Motor neuron (in vitro differentiated cells): ENCODE results near the gene TMEM8B. TPM values are rescaled to one million over a fixed set of nuclear protein-coding genes. Genes with fewer than 3 reads are reported as not detected.
"Not testable (repeated sequence)": the region's sequence is repeated elsewhere in the genome, so short reads cannot be mapped to it uniquely, and the experiment has no call there.

ENCODE experiments used
- ATAC-seq, 8 experiments: fragments of 200-7000 bp; cut with Tn5 transposase; replicated peaks in 6 of 8; 2 replicates each; pipeline ENCODE4 v1.8.0; 2021; ENCODE audit warnings: mild to moderate bottlenecking in 8 of 8, moderate library complexity in 8 of 8
- H3K27ac ChIP-seq, 2 donors: fragments of 250-450 bp; sonication (Bioruptor Pico); 2 replicates each; pipeline ENCODE4 v1.9.0; 2021; ENCODE audit warnings: antibody characterized with exemption in 2 of 2, mild to moderate bottlenecking in 2 of 2, moderate library complexity in 1 of 2
- H3K4me1 ChIP-seq, 2 donors: fragments of 250-450 bp; sonication (Bioruptor Pico); replicated peaks in 1 of 2; 2 replicates each; pipeline ENCODE4 v1.6.1; 2021; ENCODE audit warnings: antibody characterized with exemption in 2 of 2, mild to moderate bottlenecking in 2 of 2, moderate library complexity in 1 of 2
- H3K4me3 ChIP-seq, 5 donors: fragments of 250-450 bp; sonication (Bioruptor Pico); 2 replicates each; pipeline ENCODE4 v1.9.0; 2021; ENCODE audit warnings: antibody characterized with exemption in 5 of 5, mild to moderate bottlenecking in 5 of 5, moderate library complexity in 4 of 5
- WGBS, 10 experiments: fragments of 450-650 bp; shearing (Covaris generic); methylation state at CpG; one replicate each; pipeline ENCODE4 v1.0.0; 2022; 5-methylcytosine and 5-hydroxymethylcytosine counted together
- in situ Hi-C, 9 experiments: fragments of 400-800 bp; cut with MboI; loops; one replicate each; pipeline ENCODE4 v1.15.0; 2021; ENCODE audit warnings: low sequenced_read_pairs in 9 of 9, low pct_unique_long_range_greater_than_20kb in 2 of 9; ENCODE audit not compliant: unreplicated experiment in 9 of 9
- total RNA-seq, 8 experiments: library from RNA; unstranded; fragments of 300-600 nt; gene quantifications; 2 replicates each; pipeline versions ENCODE4 v1.2.3 to v1.2.4, GENCODE V29; 2022

The TMEM8B gene
- total RNA-seq, 8 experiments from 2014 or later, result 2.4 to 17.0 (median 13.2) TPM

DNA sequence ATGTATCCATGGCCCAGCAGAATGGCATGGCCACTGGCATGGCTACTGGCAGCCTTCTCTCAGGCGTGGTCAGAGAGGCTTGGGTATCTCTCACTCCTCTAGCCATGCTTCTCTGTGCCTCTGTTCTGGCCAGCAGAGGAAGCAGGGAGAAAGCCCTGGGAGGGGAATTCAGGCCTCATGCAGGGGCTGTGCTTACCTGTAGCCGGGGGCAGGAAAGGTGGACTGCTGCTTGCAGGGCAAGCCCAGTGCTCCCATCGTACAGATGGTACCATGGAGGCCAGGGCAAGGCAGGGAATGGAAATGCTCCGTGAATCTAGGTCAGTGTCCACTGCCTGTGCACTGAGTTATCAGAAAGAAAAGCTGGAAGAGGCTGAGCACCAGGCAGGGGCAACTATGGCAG is 38.5 kb downstream of the TMEM8B start:
- H3K4me1 ChIP-seq, result no peaks in the 10 kb centered on the region
- in situ Hi-C loops, result no loop called here
- no peak overlapping the region for H3K27ac ChIP-seq
- WGBS, 10 experiments, result 0 to 100% (median 82%) methylated on average over 1 to 3 of the region's 4 CpGs; no CpG with 5 or more reads in 4 of the 10 experiments
- no peak for ATAC-seq
- no peak overlapping the region for H3K4me3 ChIP-seq

DNA sequence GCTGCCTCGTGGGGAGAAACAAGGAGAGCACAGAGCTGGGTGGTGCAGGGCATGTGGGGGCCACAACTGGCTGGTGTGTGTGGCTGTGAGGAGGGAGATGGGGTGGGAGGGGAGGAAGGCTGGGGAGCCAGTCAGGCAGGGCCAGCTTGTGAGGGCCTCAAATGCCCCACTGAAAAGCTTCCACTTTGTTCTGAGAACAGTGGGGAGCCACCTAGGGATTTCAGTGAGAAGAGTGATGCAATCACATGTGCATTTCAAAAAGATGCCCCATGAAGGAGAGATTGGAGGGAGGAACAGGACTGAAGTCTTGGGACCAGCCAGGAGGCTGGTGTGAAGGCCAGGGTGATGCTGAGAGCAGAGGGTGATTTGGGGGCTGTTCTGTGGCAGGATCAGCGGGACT is 39.9 kb downstream of the TMEM8B start:
- no CpG with 5 or more reads among the region's 2 CpGs for WGBS, 10 experiments
- ATAC-seq, result no peak
- no peak overlapping the region for H3K27ac ChIP-seq
- in situ Hi-C loops, result no loop called here
- H3K4me3 ChIP-seq, result no peak overlapping the region
- no peaks in the 10 kb centered on the region for H3K4me1 ChIP-seq

DNA sequence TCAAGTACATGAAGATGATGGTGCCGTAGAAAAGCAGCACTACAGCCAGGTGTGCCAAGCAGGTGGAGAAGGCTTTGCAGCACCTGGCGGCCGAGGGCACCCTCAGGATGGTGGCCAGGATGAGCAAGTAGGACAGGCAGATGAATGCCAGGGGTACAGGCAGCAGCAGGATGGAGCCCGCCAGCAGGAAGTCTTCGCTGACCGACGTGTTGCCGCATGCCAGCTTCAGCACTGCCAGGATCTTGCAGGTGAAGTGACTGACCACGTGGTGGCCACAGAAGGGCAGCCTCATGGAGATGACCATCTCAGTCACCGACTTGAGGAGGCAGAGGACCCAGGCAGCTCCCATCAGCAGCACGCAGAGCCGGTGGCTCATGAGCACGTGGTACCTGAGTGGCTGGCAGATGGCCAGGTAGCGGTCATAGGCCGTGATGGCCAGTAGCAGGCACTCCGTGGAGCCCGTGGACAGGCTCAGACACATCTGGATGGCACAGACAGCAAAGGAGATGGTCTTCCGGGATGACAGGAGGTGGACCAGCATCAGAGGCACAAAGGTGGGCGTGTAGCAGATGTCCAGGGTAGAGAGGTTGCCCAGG is 40.7 kb downstream of the TMEM8B start:
- H3K27ac ChIP-seq, result no peak overlapping the region
- H3K4me3 ChIP-seq, result no peak overlapping the region
- in situ Hi-C loops, result no loop called here
- H3K4me1 ChIP-seq, result no peaks in the 10 kb centered on the region
- ATAC-seq, result no peak
- WGBS, 10 experiments, result 50 to 100% (median 87%) methylated on average over 1 to 16 of the region's 19 CpGs; no CpG with 5 or more reads in 5 of the 10 experiments

DNA sequence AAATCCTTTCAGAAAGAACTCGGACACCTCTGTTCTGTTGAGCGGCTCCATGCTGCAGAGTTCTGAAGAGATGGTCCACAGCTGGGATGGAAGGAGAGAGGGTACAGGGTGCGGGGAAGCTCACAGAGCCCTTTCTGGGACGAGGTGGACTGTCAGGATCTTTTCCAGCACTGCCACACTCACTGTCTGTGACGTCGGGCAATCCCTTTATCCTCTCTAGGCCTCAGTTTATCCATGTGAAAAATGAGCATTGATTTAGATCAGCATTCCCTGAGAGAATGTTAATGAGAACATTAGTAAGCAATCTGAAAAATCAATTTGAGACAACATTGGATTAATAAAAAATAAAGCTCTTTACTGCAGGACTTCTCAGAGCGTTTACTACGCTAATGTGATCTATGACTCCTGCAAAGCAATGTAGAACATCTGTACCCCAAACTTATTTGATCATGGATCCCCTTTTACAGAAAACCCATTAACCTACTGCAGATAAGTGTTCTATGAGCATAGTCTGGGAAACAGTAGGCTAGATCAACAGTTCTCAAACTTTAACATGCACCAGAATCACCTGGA is 41.4 kb downstream of the TMEM8B start, which contains the start of gene OR13J1:
Gene OR13J1, minus strand, starts transcription at position 51 of the 573 bp plus-strand sequence. Its CDS starts 0 bp downstream, at position 51.
- ATAC-seq, result no peak
- in situ Hi-C loops, result no loop called here
- Histone ChIP-seq H3K27ac (no peak within 1 kb of the TSS), H3K4me1 (no peaks in the 10 kb centered on the region), H3K4me3 (no peak within 1 kb of the TSS)
- WGBS, 10 experiments, result 43 to 100% (median 92%) methylated on average over 1 to 6 of the region's 8 CpGs; no CpG with 5 or more reads in 1 of the 10 experiments

DNA sequence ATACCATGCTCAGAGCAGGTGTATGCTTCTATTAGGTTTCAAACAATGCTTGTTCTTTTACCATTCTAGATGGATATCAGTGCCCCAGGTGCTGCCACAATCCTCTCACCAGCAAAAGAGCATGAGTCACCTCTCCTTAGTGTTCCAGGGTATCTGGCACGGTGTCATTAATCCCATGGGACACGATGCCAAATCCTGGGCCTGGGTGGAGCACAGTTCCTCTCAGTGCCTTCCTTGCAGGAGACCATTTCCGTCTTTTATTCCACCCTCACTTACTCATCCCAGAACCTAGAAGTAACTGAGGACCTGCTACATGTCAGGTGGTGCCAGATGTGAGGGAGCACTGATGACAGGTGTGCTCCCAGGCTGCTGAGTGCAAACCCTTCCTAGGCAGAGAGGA is 42.5 kb downstream of the TMEM8B start:
- peak in 3 of 8 experiments; percentile 58 to 76 (median 73) for ATAC-seq
- Histone ChIP-seq H3K4me3 (no peak overlapping the region), H3K27ac (no peak overlapping the region), H3K4me1 (no peaks in the 10 kb centered on the region)
- 52% methylated on average over 2 of the region's 3 CpGs; no CpG with 5 or more reads in 9 of the 10 experiments for WGBS, 10 experiments
- in situ Hi-C loops, result no loop called here

DNA sequence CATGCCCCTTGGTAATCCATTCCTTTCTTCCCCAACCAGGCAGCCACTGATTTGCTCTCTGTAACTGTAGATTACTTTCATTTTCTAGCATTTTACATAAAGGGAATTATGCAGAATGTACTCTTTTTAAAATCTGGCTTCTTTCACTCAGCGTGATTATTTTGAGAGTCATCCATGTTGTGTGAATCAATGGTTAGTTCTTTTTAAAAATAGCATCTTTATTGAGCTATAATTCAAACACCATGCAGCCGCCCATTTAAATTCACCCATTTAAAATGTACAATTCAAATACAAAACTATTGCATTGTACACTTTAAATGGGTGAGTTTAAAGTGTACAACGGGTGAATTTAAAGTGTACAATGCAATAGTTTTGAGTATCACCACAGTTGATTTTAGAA is 43.5 kb downstream of the TMEM8B start:
- H3K4me3 ChIP-seq, result no peak overlapping the region
- no peaks in the 10 kb centered on the region for H3K4me1 ChIP-seq
- peak in 4 of 8 experiments; percentile 14 to 78 (median 72) for ATAC-seq
- in situ Hi-C loops, result no loop called here
- 0 to 91% (median 68%) methylated on average over 2 to 3 of the region's 3 CpGs; no CpG with 5 or more reads in 1 of the 10 experiments for WGBS, 10 experiments
- no peak overlapping the region for H3K27ac ChIP-seq

DNA sequence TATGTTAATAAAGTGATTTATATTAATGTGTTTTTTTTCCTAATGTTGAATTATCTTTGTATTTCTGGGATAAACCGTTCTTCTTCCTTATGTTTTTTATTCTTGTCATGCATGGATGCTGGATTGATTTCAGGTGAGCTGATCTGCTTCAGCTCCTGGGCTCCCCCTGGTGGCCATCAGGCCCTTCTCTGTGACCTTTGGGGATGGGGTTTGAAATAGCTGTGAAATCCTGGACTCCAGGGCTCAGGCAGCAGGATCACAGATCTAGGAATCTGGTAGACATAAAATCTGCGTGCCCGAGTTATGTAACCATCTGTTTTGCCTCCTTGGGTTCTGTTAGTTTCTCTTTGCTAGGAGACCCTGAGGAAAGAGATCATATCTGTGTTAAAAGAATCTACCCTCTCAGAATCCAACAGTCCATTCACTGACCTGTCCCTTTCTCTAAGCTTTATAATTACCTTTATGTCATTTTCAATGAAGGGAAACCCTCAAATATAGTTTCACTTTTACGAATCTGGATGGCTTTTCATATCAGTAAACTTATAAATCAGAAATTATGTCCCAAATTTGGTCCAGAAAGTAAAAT is 53.3 kb downstream of the TMEM8B start:
- WGBS, 10 experiments, result 0 to 10% (median 2%) methylated on average over 1 to 4 of the region's 4 CpGs
- Histone ChIP-seq H3K4me1 (peaks cover 2% of the 10 kb centered on the region in 2 donors), H3K27ac (no peak overlapping the region), H3K4me3 (no peak overlapping the region)
- in situ Hi-C loops, result loop anchor here in 5 of 9 experiments (10.0 to 25.0 kb wide), 2 partner anchors 95 to 98 kb away; partner anchors contain the start of gene NPR2 (in 4 of the 5)
- ATAC-seq, result peak; percentile 77 to 91 (median 86)

DNA sequence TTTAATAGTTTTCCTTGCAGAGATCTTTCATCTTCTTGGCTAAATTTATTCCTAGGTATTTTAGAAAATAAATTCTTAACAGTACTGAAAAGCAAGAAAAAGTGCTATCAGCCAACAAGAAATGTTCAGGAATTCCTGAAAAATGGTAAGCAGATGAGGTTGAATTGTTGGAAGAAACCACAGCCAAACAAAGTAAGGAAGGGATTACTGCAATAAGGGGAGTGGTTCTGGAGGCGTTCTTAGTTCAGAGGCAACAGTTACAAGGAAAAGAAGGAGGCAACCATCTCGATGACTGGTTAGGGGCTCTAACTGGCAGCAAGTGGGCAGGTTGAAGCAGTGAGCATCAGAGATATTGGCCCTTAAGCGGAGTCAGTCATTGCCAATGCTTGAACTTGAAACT is 54.0 kb downstream of the TMEM8B start:
- peaks cover 2% of the 10 kb centered on the region in 2 donors for H3K4me1 ChIP-seq
- 0 to 80% (median 55%) methylated on average over 1 to 3 of the region's 3 CpGs for WGBS, 10 experiments
- ATAC-seq, result peak in 1 of 8 experiments; percentile 34
- no peak overlapping the region for H3K27ac ChIP-seq
- in situ Hi-C loops, result loop anchor here in 5 of 9 experiments (10.0 to 25.0 kb wide), 2 partner anchors 96 to 98 kb away; partner anchors contain the start of gene NPR2 (in 4 of the 5)
- H3K4me3 ChIP-seq, result no peak overlapping the region

DNA sequence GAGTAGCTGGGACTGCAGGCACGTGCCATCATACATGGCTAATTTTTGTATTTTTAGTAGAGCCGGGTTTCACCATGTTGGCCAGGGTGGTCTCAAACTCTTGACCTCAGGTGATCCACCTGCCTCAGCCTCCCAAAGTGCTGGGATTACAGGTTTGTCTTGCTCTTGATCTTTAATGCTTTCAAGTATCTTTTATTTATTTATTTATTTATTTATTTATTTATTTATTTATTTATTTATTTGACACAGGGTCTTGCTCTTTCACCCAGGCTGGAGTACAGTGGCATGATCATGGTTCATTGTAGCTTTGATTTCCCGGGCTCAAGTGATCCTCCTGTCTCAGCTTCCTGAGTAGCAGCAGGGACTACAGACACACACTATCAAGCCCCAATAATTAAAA is 55.9 kb downstream of the TMEM8B start:
- H3K4me3 ChIP-seq, ATAC-seq, H3K27ac ChIP-seq, H3K4me1 ChIP-seq: not testable (repeated sequence)
- in situ Hi-C loops, result loop anchor here in 5 of 9 experiments (10.0 to 25.0 kb wide), 2 partner anchors 98 to 100 kb away; partner anchors contain the start of gene NPR2 (in 4 of the 5)
- WGBS, 10 experiments, result 67 to 100% (median 99%) methylated on average over 1 to 3 of the region's 3 CpGs; no CpG with 5 or more reads in 2 of the 10 experiments

DNA sequence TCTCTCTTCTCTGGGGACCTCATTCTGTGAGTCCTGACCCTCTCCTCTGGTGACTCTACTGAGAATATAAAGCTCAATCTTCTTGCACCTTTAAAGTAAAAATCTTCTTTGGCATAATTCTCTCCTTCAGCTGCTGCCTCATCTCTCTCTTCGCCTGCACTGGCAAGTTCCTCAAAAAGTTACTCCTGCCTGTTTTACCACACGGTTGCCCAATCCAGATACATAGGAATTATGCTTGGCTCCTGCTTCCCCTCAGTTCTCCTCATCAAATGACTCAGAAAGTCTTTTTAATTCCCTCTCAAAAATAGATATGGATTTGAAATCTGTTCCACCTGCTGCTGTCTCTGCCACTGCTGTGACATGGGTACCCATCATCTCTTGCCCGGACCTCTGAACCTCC is 62.6 kb downstream of the TMEM8B start:
- in situ Hi-C loops, result loop anchor here in 4 of 9 experiments (25.0 kb wide), 1 partner anchor 104 kb away; the partner anchor contains the start of gene NPR2 (in 4 of the 4)
- 57 to 96% (median 81%) methylated on average over 2 to 3 of the region's 3 CpGs; no CpG with 5 or more reads in 4 of the 10 experiments for WGBS, 10 experiments
- Histone ChIP-seq H3K4me1 (no peaks in the 10 kb centered on the region), H3K4me3 (no peak overlapping the region), H3K27ac (no peak overlapping the region)
- no peak for ATAC-seq

DNA sequence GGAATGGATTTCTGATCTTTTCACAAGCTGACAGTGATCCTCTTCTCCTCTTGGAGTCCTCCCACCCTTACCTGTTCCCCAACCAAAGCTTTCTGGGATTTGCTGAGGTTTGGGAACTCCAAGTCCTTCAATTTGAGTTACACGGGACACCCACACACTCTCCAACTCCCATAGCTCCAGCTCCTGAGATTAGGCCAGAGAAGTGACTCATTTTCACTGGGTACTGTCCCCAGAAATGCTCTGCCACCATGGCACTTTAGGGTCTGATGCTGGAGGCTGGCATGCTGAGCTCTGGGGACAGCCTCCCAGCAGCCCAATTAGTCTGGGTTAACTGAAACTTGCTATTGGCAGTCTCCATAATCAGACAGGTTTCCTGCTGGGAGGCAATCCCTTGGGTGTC is 63.0 kb downstream of the TMEM8B start:
- in situ Hi-C loops, result loop anchor here in 4 of 9 experiments (25.0 kb wide), 1 partner anchor 105 kb away; the partner anchor contains the start of gene NPR2 (in 4 of the 4)
- 75 to 100% (median 83%) methylated on average over 1 of the region's 1 CpG; no CpG with 5 or more reads in 5 of the 10 experiments for WGBS, 10 experiments
- ATAC-seq, result no peak

DNA sequence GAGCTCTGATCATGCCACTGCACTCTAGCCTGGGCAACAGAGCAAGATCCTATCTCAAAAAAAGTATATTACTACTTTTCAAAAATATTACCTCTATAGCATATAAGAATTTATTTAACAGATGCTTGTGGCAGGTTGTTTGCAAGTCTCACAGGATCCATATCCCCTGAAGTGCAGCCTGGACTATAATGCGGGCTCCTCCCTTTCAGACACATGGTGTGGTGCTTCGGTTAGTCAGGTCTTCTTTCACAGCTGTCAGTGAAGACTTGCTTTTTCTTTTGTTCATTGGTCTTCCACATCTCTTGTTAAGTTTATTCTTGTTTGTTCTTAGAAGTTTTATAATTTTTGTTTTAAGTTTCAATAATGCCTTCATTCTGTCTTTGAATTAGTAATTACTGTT is 67.5 kb downstream of the TMEM8B start:
- peak in 2 of 8 experiments; percentile 52 to 79 for ATAC-seq
- Histone ChIP-seq H3K4me1 (no peaks in the 10 kb centered on the region), H3K4me3 (no peak overlapping the region), H3K27ac (no peak overlapping the region)
- in situ Hi-C loops, result loop anchor here in 4 of 9 experiments (25.0 kb wide), 1 partner anchor 109 kb away; the partner anchor contains the start of gene NPR2 (in 4 of the 4)
- WGBS, 10 experiments, result 17 to 100% (median 63%) methylated on average over 1 to 2 of the region's 2 CpGs; no CpG with 5 or more reads in 1 of the 10 experiments

More for the DNA sequence above, 63.0 kb downstream of the TMEM8B start:
- H3K4me1 ChIP-seq, result no peaks in the 10 kb centered on the region
- H3K27ac ChIP-seq, result no peak overlapping the region
- no peak overlapping the region for H3K4me3 ChIP-seq
